Trophoblast cell (in vitro differentiated cells and primary cell): Measurements from ENCODE around the gene MTR.

Experiments
- DNase-seq, 2 donors: peaks; one replicate each; pipeline ENCODE4 v3.0.0-alpha.2; 2016
- H2AFZ ChIP-seq: 2 replicates; pipeline ENCODE4 v1.6.1; 2013; ENCODE audit warnings: low read length, moderate library complexity, mild to moderate bottlenecking; ENCODE audit not compliant: insufficient read depth, poor library complexity
- H2AK5ac ChIP-seq: 2 replicates; pipeline ENCODE4 v1.6.1; 2013; ENCODE audit warnings: mild to moderate bottlenecking, low read length
- H2BK120ac ChIP-seq: 2 replicates; pipeline ENCODE4 v1.6.1; 2013; ENCODE audit warnings: low read length, mild to moderate bottlenecking, moderate library complexity; ENCODE audit not compliant: insufficient read depth, poor library complexity
- H2BK12ac ChIP-seq: 2 replicates; pipeline ENCODE4 v1.6.1; 2013; ENCODE audit warnings: mild to moderate bottlenecking, low read length, moderate library complexity
- H2BK5ac ChIP-seq: 2 replicates; pipeline ENCODE4 v1.6.1; 2013; ENCODE audit warnings: low read length, low read depth, moderate library complexity, mild to moderate bottlenecking; ENCODE audit not compliant: poor library complexity
- H3K14ac ChIP-seq: 2 replicates; pipeline ENCODE4 v1.6.1; 2013; ENCODE audit warnings: mild to moderate bottlenecking, low read length
- H3K18ac ChIP-seq: 2 replicates; pipeline ENCODE4 v1.6.1; 2013; ENCODE audit warnings: mild to moderate bottlenecking, low read length
- H3K23ac ChIP-seq: 2 replicates; pipeline ENCODE4 v1.6.1; 2013; ENCODE audit warnings: low read length
- H3K27ac ChIP-seq: 2 replicates; pipeline ENCODE4 v1.5.1; 2013; ENCODE audit warnings: low read depth, mild to moderate bottlenecking, inconsistent platforms, low read length, moderate library complexity
- H3K27me3 ChIP-seq: 2 replicates; pipeline ENCODE4 v1.6.1; 2013; ENCODE audit warnings: inconsistent platforms, mild to moderate bottlenecking, low read length, moderate library complexity; ENCODE audit not compliant: insufficient read depth
- H3K36me3 ChIP-seq, 2 experiments: 1 replicate in 1 of 2; 2 replicates in 1 of 2; pipeline ENCODE4 v1.6.1; 2013; ENCODE audit warnings: low read length in 2 of 2, mild to moderate bottlenecking in 2 of 2, moderate library complexity in 1 of 2; ENCODE audit not compliant: insufficient read depth in 2 of 2, control insufficient read depth in 1 of 2
- H3K4ac ChIP-seq: 2 replicates; pipeline ENCODE4 v1.6.1; 2013; ENCODE audit warnings: low read depth, mild to moderate bottlenecking, low read length, moderate library complexity
- H3K4me1 ChIP-seq, 2 experiments: 1 replicate in 1 of 2; 2 replicates in 1 of 2; pipeline ENCODE4 v1.6.1; 2013; ENCODE audit warnings: low read length in 2 of 2, mild to moderate bottlenecking in 2 of 2, moderate library complexity in 1 of 2; ENCODE audit not compliant: insufficient read depth in 2 of 2, control insufficient read depth in 1 of 2
- H3K4me2 ChIP-seq: 2 replicates; pipeline ENCODE4 v1.6.1; 2013; ENCODE audit warnings: inconsistent platforms, mild to moderate bottlenecking, low read length, moderate library complexity
- H3K4me3 ChIP-seq: 2 replicates; pipeline ENCODE4 v1.5.1; 2013; ENCODE audit warnings: mild to moderate bottlenecking, low read depth, low read length, inconsistent platforms
- H3K79me1 ChIP-seq: one replicate; pipeline ENCODE4 v1.6.1; 2013; ENCODE audit warnings: low read length
- H3K79me2 ChIP-seq: 2 replicates; pipeline ENCODE4 v1.6.1; 2013; ENCODE audit warnings: low read length, mild to moderate bottlenecking; ENCODE audit not compliant: control insufficient read depth, insufficient read depth, poor library complexity
- H3K9ac ChIP-seq: 2 replicates; pipeline ENCODE4 v1.6.1; 2013; ENCODE audit warnings: mild to moderate bottlenecking, low read length
- H3K9me3 ChIP-seq: 2 replicates; pipeline ENCODE4 v1.6.1; 2013; ENCODE audit warnings: low read depth, mild to moderate bottlenecking, control low read depth, inconsistent platforms, low read length; ENCODE audit not compliant: insufficient read depth
- H4K12ac ChIP-seq: 2 replicates; pipeline ENCODE4 v1.6.1; 2013; ENCODE audit warnings: low read depth, mild to moderate bottlenecking, low read length, moderate library complexity
- H4K8ac ChIP-seq: 2 replicates; pipeline ENCODE4 v1.6.1; 2013; ENCODE audit warnings: low read depth, mild to moderate bottlenecking, low read length, moderate library complexity
- H4K91ac ChIP-seq: one replicate; pipeline ENCODE4 v1.6.1; 2013; ENCODE audit warnings: low read depth, mild to moderate bottlenecking, low read length, moderate library complexity
- WGBS: extraction: QIAGEN DNeasy Blood & Tissue Kit; methylation state at CpG from one replicate; pipeline ENCODE4 v1.1.7; 2013; ENCODE audit warnings: missing lambda C conversion rate; ENCODE audit not compliant: insufficient read length, insufficient coverage; ENCODE audit errors: extremely low coverage; 5-methylcytosine and 5-hydroxymethylcytosine counted together

MTR gene

DNA sequence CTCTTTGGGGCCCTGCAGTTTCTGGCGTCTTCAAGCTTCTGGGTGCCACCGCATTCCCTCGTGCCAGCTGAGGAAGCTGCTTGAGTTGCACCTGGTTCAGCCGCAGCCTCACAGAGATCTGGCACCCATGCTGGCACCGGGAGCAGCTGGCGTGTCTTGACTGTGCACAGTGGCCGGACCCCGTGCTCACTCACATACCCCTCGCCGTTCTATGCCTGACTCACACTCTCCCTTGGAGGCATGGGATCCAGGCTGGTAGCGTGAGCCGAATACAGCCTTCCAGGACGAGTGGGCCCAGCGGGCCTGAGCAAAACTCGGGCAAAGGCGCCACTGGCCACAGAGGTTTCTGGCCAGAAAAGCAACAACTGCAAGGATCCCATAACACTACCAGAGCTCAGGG lies 8.6 kb upstream of the MTR start:
- Histone ChIP-seq H3K4me3 (no peak overlapping the region), H3K14ac (no peak overlapping the region)
- no CpG with 5 or more reads among the region's 16 CpGs for WGBS

GRCh38 chr1:236794585-236795034 lies 482 bp upstream of the MTR start:
- Histone ChIP-seq H3K18ac (no peak overlapping the region), H3K4me2 (peak overlapping the region; percentile 64), H3K4me3 (peak overlapping the region; percentile 62), H2BK120ac (no peak overlapping the region), H4K12ac (peak overlapping the region; percentile 91), H3K79me1 (peaks cover 7% of the 10 kb centered on the region), H3K36me3 (no peaks in the 10 kb centered on the region), H4K8ac (peak overlapping the region; percentile 93), H3K27me3 (no peaks in the 10 kb centered on the region), H3K79me2 (no peaks in the 10 kb centered on the region), H3K14ac (no peak overlapping the region), H3K9ac (no peak overlapping the region), H3K4me1 (no peaks in the 10 kb centered on the region), H2BK5ac (no peak overlapping the region), H2BK12ac (no peak overlapping the region), H2AFZ (peak overlapping the region; percentile 78), H4K91ac (peak overlapping the region; percentile 30), H3K27ac (no peak overlapping the region), H3K4ac (peak overlapping the region; percentile 54), H2AK5ac (no peak overlapping the region), H3K9me3 (no peaks in the 10 kb centered on the region), H3K23ac (no peak overlapping the region)
- no peak for DNase-seq
- WGBS, result no CpG with 5 or more reads among the region's 11 CpGs

More for the DNA sequence above, 8.6 kb upstream of the MTR start:
- Histone ChIP-seq H2BK120ac (no peak overlapping the region), H3K36me3 (no peaks in the 10 kb centered on the region), H3K4me2 (no peak overlapping the region), H3K79me1 (no peaks in the 10 kb centered on the region), H3K4me1 (no peaks in the 10 kb centered on the region), H3K9ac (no peak overlapping the region), H4K91ac (no peak overlapping the region), H2AFZ (no peak overlapping the region), H3K27ac (no peak overlapping the region), H3K79me2 (no peaks in the 10 kb centered on the region), H3K18ac (no peak overlapping the region), H3K27me3 (no peaks in the 10 kb centered on the region), H2BK5ac (no peak overlapping the region), H4K12ac (no peak overlapping the region), H2BK12ac (no peak overlapping the region), H3K9me3 (no peaks in the 10 kb centered on the region), H2AK5ac (peak overlapping the region; percentile 7), H3K4ac (no peak overlapping the region), H3K23ac (no peak overlapping the region), H4K8ac (no peak overlapping the region)
- DNase-seq, result no peak

DNA sequence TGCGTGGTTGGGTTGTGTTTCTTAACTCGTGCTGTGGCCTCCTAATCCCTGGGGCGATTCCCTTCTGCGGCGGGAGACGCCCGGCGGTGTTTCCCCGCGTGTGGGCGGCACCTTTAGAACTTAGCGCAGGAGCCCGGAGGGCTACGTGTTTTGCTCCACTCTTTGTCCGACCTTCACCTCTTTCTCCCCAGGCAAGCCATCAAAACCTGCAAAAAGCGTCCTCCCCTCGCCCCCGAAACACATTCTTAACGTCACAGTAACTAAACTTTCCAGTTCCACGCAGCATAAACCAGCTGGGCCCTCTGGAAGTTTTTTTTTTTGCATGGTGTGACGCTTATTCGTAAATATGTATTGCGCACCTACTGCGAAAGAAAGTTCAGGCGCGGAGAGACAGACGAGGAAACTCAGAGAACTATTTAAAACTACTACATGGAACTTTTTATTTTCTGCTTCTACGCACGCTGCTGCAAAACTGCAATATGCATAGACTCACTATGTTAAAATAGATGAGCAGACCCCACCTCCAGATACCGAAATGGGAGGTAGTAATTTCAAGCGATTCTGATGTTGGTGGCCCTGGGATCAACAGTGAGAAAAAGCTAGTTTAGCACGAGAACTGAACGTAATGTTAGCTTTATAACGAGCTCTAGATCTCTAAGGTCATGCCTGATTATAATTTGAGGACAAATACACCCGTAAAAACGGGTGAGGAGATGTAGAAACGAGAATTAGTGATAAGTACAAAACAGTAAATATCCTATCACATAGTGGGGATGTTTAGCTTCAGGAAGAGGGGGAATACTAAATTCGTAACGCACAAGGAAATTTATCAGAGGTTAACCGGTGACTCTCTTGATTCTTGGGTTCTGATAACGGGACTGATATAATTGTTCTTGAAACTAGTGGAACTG lies 920 bp downstream of the MTR start:
- peak overlapping the region; percentile 79 for H3K27ac ChIP-seq
- no CpG with 5 or more reads among the region's 41 CpGs for WGBS
- H2BK12ac ChIP-seq, result no peak overlapping the region
- no peaks in the 10 kb centered on the region for H3K9me3 ChIP-seq
- H2BK5ac ChIP-seq, result peak overlapping the region; percentile 60
- H4K91ac ChIP-seq, result peak overlapping the region; percentile 58
- H3K79me1 ChIP-seq, result peaks cover 7% of the 10 kb centered on the region
- H2BK120ac ChIP-seq, result peak overlapping the region; percentile 25
- H3K36me3 ChIP-seq, result no peaks in the 10 kb centered on the region
- H2AFZ ChIP-seq, result peak overlapping the region; percentile 21
- H3K4me1 ChIP-seq, result no peaks in the 10 kb centered on the region
- no peak overlapping the region for H3K23ac ChIP-seq
- H3K79me2 ChIP-seq, result no peaks in the 10 kb centered on the region
- H2AK5ac ChIP-seq, result no peak overlapping the region
- H3K9ac ChIP-seq, result peak overlapping the region; percentile 87
- peak overlapping the region; percentile 22 for H3K14ac ChIP-seq
- peak overlapping the region; percentile 24 for H4K12ac ChIP-seq
- H3K4me3 ChIP-seq, result peak overlapping the region; percentile 86
- H4K8ac ChIP-seq, result peak overlapping the region; percentile 75
- peak; percentile 73 to 88 for DNase-seq
- H3K18ac ChIP-seq, result peak overlapping the region; percentile 22
- peak overlapping the region; percentile 3 for H3K4ac ChIP-seq
- H3K27me3 ChIP-seq, result no peaks in the 10 kb centered on the region
- peak overlapping the region; percentile 57 for H3K4me2 ChIP-seq

DNA sequence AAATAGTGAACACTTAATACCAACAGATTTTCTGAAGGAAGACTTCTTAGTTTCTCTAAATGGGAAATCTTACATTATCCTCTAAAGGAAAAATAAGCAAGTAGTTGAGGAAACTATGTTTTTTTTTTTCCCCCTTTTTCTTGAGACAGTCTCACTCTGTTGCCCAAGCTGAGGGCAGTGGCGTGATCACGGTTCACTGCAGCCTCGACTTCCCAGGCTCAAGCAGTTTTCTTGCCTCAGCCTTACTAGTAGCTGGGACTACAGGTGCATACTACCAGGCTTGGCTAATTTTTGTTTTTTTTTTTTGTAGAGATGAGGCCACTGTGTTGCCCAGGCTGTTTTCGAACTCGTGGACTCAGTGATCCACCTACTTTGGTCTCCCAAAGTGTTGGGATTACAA lies 3.9 kb downstream of the MTR start:
- Histone ChIP-seq H3K23ac (no peak overlapping the region), H4K12ac (no peak overlapping the region), H3K18ac (no peak overlapping the region), H4K8ac (no peak overlapping the region), H3K79me1 (peaks cover 7% of the 10 kb centered on the region), H2BK120ac (no peak overlapping the region), H4K91ac (no peak overlapping the region), H3K27ac (no peak overlapping the region), H3K9ac (no peak overlapping the region), H2BK12ac (no peak overlapping the region), H3K9me3 (no peaks in the 10 kb centered on the region), H3K79me2 (no peaks in the 10 kb centered on the region), H3K36me3 (no peaks in the 10 kb centered on the region), H3K14ac (no peak overlapping the region), H3K4me2 (no peak overlapping the region), H3K27me3 (no peaks in the 10 kb centered on the region), H2AFZ (no peak overlapping the region), H3K4me3 (no peak overlapping the region), H2BK5ac (no peak overlapping the region), H3K4me1 (no peaks in the 10 kb centered on the region), H2AK5ac (no peak overlapping the region), H3K4ac (no peak overlapping the region)
- DNase-seq, result no peak
- no CpG with 5 or more reads among the region's 5 CpGs for WGBS
